ENCODE data around the gene C2CD2. TPM values are rescaled to one million over a fixed set of nuclear protein-coding genes. Genes with fewer than 3 reads are reported as not detected.

The C2CD2 gene
- polyA plus RNA-seq, 1 of the 3 experiments (the other 2 are of a cell fraction), result 9.7 TPM

GRCh38 chr21:41881051-41881450 is 72.8 kb downstream of the C2CD2 start:
- TF ChIP-seq FOXJ3 (CRISPR knock-in tag; IDR thresholded peaks at IDR 0.05) (no peak), SMC3 (IDR thresholded peaks at IDR 0.05; ENCODE audit: low read depth, low read length) (no peak), RFX5 (IDR thresholded peaks at IDR 0.05; ENCODE audit: low read length) (no peak), MXI1 (IDR thresholded peaks at IDR 0.05; ENCODE audit: low read depth, low read length) (no peak), POLR2AphosphoS5 (IDR thresholded peaks at IDR 0.05; ENCODE audit: low read depth, low read length) (no peak), TCF12 (IDR thresholded peaks at IDR 0.05) (no peak), MEF2A (IDR thresholded peaks at IDR 0.05; ENCODE audit: borderline replicate concordance, low read depth) (no peak), GATA2 (CRISPR knock-in tag; IDR thresholded peaks at IDR 0.05) (no peak), GABPA (IDR thresholded peaks at IDR 0.05; ENCODE audit: low read depth) (no peak), EZH2phosphoT487 (IDR thresholded peaks at IDR 0.05; ENCODE audit: borderline replicate concordance, low read depth) (no peak), REST (IDR thresholded peaks at IDR 0.05; ENCODE audit: low read depth, low read length) (no peak), YY1 (IDR thresholded peaks at IDR 0.05; ENCODE audit: low read depth) (no peak), ZBTB33 (IDR thresholded peaks at IDR 0.05; ENCODE audit: borderline replicate concordance, low read depth) (no peak), SIN3A (IDR thresholded peaks at IDR 0.05; ENCODE audit: borderline replicate concordance, low read depth, low read length) (no peak)
- H4K20me1 ChIP-seq (ENCODE audit: insufficient read depth), result no peaks in the 10 kb centered on the region
- no peak overlapping the region for H3K9ac ChIP-seq
- ChIA-PET CTCF (interaction anchor here (1.8 kb wide), 1 partner anchor 269 kb away, joined by 4 read pairs; no protein-coding TSS in a partner anchor), POLR2A (no interaction called here)
- no peaks in the 10 kb centered on the region for H3K9me2 ChIP-seq
- H3K4me2 ChIP-seq, result no peak overlapping the region
- WGBS (ENCODE audit: low lambda C conversion rate), result over 99% methylated on average over 6 of the region's 6 CpGs
- no peak overlapping the region for H3K27ac ChIP-seq (ENCODE audit: low read depth in 2 of 2, low read length in 1 of 2)
- H3K36me3 ChIP-seq (replicated peaks in 1 of 2; ENCODE audit: control insufficient read depth in 1 of 2, insufficient read depth in 2 of 2, low read length in 1 of 2), result no peaks in the 10 kb centered on the region
- no peaks in the 10 kb centered on the region for H3K9me3 ChIP-seq
- no peaks in the 10 kb centered on the region for H3K27me3 ChIP-seq (ENCODE audit: insufficient read depth)
- no peak overlapping the region for H2AFZ ChIP-seq (ENCODE audit: low read depth)
- no peak for DNase-seq
- H3K79me2 ChIP-seq (ENCODE audit: insufficient read depth), result peaks cover 23% of the 10 kb centered on the region; the same call in 1 of the 2 replicates
- H3K4me3 ChIP-seq (ENCODE audit: low read depth in 2 of 2, low read length in 1 of 2), result no peak overlapping the region
- peaks cover 0 to 13% of the 10 kb centered on the region in 2 experiments; a peak in 3 of 4 replicates for H3K4me1 ChIP-seq (ENCODE audit: control insufficient read depth in 1 of 2, insufficient read depth in 2 of 2, low read depth in 1 of 2, low read length in 1 of 2)
- H3F3A ChIP-seq (replicated peaks; ENCODE audit: insufficient read depth), result peaks cover 9% of the 10 kb centered on the region
